ENCODE data around the gene CARD6. TPM values are rescaled to one million over a fixed set of nuclear protein-coding genes. Genes with fewer than 3 reads are reported as not detected.
A peak's percentile ranks its signal among the peaks of the same experiment; 100 is the strongest.
"Not testable (repeated sequence)": the region's sequence is repeated elsewhere in the genome, so short reads cannot be mapped to it uniquely, and the experiment has no call there.

CARD6 gene
- 10 to 100 TPM in 3 of 4 donors, 1 to 10 TPM in 1; 6.2 to 12.5 (median 10.9) TPM for total RNA-seq

GRCh38 chr5:40841068-40841805 lies at the start of gene CARD6:
CARD6 (plus strand) TSS chr5:40841367; CDS start chr5:40841383, 16 bp downstream.
- H3K4me1 ChIP-seq = no peaks in the 10 kb centered on the region
- H3K36me3 ChIP-seq = no peaks in the 10 kb centered on the region
- peak within 1 kb of the TSS; percentile 65 to 76 for H3K27ac ChIP-seq
- no peak for DNase-seq
- H3K27me3 ChIP-seq = peaks cover 0 to 7% of the 10 kb centered on the region in 2 donors
- H3K4me3 ChIP-seq = peak within 1 kb of the TSS; percentile 23 to 40
- no peaks in the 10 kb centered on the region for H3K9me3 ChIP-seq
- TF ChIP-seq POLR2A (IDR thresholded peaks at IDR 0.05) = no peak
- no peak for TF ChIP-seq CTCF (IDR thresholded peaks at IDR 0.05)
- intact Hi-C loops (cut with DNase I; ENCODE audit: low total_unique reads) = no loop called here

GRCh38 chr5:40791715-40792139 lies 49.4 kb upstream of the CARD6 start:
- H3K9me3 ChIP-seq = no peaks in the 10 kb centered on the region
- peaks cover 3 to 11% of the 10 kb centered on the region in 2 donors for H3K4me1 ChIP-seq
- H3K36me3 ChIP-seq = no peaks in the 10 kb centered on the region
- H3K27me3 ChIP-seq = no peaks in the 10 kb centered on the region
- H3K27ac ChIP-seq = no peak overlapping the region
- TF ChIP-seq CTCF (IDR thresholded peaks at IDR 0.05) (no peak), POLR2A (IDR thresholded peaks at IDR 0.05) (no peak)
- no peak overlapping the region for H3K4me3 ChIP-seq
- intact Hi-C loops (cut with DNase I; ENCODE audit: low total_unique reads) = no loop called here
- no peak for DNase-seq

- H3K4me3 ChIP-seq; DNase-seq; intact Hi-C loops (cut with DNase I; ENCODE audit: low total_unique reads); H3K27me3 ChIP-seq; H3K27ac ChIP-seq; H3K9me3 ChIP-seq; H3K36me3 ChIP-seq: not testable (repeated sequence)
- H3K4me1 ChIP-seq = peaks cover 3 to 11% of the 10 kb centered on the region in 2 donors
These were observed 48.5 kb upstream of the CARD6 start for GRCh38 chr5:40792691-40793090.

GRCh38 chr5:40794340-40794739 lies 46.8 kb upstream of the CARD6 start:
- H3K27ac ChIP-seq; intact Hi-C loops (cut with DNase I; ENCODE audit: low total_unique reads); H3K4me3 ChIP-seq; DNase-seq; H3K27me3 ChIP-seq; H3K9me3 ChIP-seq; H3K36me3 ChIP-seq: not testable (repeated sequence)
- H3K4me1 ChIP-seq = peaks cover 3 to 13% of the 10 kb centered on the region in 2 donors

DNA sequence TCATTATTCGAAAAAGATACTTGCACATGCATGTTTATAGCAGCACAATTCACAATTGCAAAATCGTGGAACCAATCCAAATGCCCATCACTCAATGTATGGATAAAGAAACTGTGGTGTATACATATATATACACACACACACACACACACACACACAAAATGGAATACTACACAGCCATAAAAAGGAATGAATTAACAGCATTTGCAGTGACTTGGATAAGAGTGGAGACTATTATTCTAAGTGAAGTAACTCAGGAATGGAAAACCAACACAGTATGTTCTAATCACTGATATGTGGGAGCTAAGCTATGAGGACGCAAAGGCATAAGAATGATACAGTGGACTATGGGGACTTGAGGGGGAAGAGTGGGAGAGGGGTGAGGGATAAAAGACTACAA lies 46.3 kb upstream of the CARD6 start:
- H3K36me3 ChIP-seq; intact Hi-C loops (cut with DNase I; ENCODE audit: low total_unique reads); DNase-seq; H3K27ac ChIP-seq; H3K4me3 ChIP-seq; H3K9me3 ChIP-seq; H3K27me3 ChIP-seq: not testable (repeated sequence)
- H3K4me1 ChIP-seq = peaks cover 3 to 15% of the 10 kb centered on the region in 2 donors

- H3K9me3 ChIP-seq = no peaks in the 10 kb centered on the region
- peak overlapping the region; percentile 98 for H3K27ac ChIP-seq
- H3K4me3 ChIP-seq = peak overlapping the region; percentile 70 to 94
- intact Hi-C loops (cut with DNase I; ENCODE audit: low total_unique reads) = no loop called here
- no peaks in the 10 kb centered on the region for H3K27me3 ChIP-seq
- no peaks in the 10 kb centered on the region for H3K36me3 ChIP-seq
- H3K4me1 ChIP-seq = peaks cover 0 to 15% of the 10 kb centered on the region in 2 donors
- DNase-seq = no peak
- TF ChIP-seq CTCF (IDR thresholded peaks at IDR 0.05) (no peak), POLR2A (IDR thresholded peaks at IDR 0.05) (no peak)
These were observed 44.7 kb upstream of the CARD6 start for GRCh38 chr5:40796487-40796889.

Measured in uterus (tissue), 4 donors.